HL-60/S4 treated with phorbol 12-myristate 13-acetate at 8.2 ng/mL for 4 days and 3 days (cell line): ENCODE measurements around the gene SPRYD7.
"Not testable (repeated sequence)": the region's sequence is repeated elsewhere in the genome, so short reads cannot be mapped to it uniquely, and the experiment has no call there.

ENCODE experiments used
- in situ Hi-C: fragments of 300-500 bp; cut with MboI; formaldehyde crosslinking; loops from 2 replicates; pipeline ENCODE4 v1.15.0; 2022; ENCODE audit warnings: low sequenced_read_pairs

Gene SPRYD7

DNA sequence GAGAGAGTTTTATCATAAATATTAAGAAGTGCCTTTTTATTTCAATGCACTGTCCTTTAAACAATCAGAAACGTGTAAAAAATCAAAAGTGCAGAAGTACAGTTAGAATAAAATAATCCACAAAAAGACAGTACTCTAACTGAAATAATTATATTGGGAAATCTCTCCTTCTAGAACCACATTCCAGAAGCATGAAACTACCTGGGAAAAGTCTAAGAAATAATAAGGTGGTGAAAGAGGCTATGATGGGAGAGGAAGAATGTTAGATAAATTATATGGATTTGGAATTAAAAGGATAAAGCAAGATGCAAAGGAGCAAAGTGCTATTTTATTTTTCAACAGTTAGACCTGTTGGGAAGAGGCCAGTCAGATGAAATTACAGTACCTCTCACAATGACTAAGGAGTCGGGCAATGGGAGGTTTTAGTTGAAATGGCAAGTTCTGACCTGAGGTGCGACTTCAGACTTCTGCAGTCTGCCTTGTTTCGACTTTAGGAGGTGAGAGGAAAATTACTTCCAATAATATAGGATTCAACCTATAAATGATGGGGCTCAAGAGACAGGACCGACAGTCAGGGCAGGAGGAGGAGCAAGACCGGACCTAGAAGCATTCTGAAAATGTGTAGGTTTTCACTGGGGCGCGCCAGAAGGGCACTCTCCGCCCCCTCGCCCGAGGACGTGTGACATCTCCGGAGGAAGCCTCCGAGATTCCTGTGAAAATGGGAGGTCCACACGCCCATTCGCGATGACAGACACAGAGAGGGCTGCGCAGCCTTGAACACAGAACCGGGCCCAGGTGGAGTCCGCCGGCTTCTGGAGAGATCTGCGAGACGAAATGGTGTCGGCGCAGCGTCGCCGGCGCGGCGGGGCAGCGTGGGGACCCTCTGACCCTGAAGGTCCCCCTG is 717 bp downstream of the SPRYD7 start:
- in situ Hi-C loops = no loop called here

DNA sequence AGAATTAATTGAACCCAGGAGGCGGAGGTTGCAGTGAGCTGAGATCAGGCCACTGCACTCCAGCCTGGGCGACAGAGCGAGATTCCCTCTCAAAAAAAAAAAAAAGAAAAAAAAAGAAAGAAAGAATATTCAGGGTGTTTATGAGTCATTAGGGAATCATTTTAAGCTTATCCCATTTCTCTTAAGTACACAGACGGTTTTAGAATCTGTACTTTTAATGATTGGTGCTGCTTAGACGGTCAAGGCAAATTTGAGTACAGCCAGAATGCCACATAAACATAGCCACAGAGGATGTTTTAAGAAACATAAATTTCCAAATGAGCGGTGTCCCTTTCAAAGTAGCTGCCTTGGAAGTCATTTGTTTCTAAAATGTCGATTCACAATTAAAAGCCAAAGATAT is 2.6 kb downstream of the SPRYD7 start:
- in situ Hi-C loops = no loop called here

DNA sequence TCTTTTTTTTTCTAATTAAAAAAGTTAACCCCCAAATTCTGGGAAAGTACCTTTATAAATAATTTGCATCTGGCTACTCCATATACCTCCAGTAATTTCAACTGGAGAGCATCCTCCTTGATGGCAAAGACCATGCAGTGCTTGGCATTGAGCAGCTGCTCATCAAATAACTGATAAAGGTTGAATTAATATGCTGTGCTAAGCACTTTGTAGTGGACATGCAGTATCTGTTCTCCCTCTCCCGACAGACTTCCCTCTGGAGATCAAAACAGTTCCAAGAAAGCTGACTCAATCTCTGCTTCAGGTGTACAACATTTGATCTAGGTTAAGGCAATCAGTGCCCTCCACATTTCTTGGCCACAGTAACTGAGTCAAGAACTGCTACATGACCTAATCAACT is 3.3 kb downstream of the SPRYD7 start:
- in situ Hi-C loops = no loop called here

DNA sequence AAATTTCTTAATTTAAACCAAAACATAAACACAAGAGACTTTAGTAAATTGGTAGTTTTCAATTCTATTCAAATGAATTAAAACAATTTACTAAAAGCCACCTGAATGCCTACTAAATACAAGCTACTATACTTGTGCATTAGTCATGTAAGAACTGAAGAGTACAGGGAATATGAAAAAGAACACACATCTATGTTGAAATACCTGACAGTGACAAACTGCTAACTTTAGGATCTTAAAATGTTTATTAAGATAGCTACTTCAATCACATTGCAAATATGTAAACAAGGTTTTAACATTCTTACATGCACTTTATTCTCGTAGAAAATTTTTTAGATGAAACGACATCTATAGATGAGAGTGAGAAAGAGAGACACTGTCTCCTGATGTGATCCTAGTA is 4.1 kb downstream of the SPRYD7 start:
- in situ Hi-C loops = no loop called here

DNA sequence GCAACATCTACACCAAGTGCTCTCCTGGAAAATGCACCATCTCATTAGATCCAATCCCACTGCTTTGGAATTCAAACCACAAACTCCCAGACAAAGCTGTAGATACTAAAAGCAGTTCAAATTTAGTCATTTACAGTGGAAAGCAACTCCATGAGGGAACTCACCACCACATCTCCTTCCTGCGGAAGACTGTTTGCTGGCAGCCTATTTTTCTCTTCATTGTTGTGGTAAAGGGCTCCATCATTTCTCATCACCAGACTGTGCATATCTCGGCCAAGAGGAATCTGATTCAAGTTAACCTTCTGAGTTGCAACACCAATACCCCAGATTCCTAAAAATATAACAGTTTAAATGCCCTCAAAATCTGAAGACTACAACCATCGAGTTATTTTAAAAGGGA is 8.4 kb downstream of the SPRYD7 start:
- in situ Hi-C loops = no loop called here

DNA sequence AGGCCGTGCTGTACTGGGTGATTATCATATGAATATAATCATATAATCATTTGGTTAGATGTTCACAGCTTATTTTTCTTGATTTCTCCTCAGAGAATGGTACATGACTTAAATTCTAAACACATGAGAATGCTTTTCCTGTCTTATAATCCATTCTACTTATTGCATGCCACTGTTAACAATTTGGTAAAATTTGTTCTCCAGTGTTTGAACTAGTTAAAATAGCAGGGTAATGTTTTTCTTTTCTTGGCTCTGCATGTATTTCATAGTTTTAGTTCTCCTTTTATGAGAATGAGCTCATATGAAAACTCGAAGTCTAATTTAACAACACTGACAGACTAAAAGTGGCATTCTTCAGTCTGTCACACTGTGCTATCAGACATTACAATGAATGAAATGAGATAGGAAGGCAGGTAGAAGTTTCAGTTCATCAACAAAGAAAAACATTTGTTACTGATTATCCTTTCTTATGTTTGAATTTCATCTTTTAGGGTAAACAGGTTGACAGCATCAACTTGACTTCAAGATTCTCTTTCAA is 10.2 kb downstream of the SPRYD7 start:
- in situ Hi-C loops = no loop called here

DNA sequence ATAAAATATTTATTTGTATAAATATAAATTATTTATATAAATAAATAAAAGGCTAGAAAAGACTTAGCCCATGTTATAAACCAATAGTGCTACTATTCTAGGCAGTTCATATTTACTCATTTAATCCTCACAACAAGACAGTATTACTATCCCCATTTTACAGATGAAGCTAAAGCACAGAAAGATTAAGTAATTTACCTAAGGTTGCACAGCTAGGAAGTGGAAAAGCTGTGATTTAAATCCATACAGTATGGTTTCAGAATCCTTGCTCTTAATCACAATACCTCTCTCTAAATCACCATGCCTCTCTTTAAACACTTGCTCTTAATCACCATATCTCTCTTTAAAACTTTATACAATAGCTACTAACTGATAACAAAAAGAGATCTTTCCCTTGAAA is 13.8 kb downstream of the SPRYD7 start:
- in situ Hi-C loops = no loop called here

DNA sequence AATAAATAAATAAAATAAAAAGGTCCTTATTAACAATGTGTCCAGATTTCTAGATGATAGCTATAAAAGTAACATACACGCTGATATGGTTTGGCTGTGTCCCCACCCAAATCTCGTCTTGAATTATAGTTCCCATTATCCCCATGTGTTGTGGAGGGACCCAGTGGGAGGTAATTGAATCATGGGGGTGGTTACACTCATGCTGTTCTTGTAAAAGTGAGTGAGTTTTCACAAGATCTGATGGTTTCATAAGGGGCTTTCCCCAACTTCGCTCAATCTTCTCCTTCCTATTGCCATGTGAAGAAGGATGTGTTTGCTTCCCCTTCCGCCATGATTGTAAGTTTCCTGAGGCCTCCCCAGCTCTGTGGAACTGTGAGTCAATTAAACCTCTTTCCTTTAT is 15.2 kb downstream of the SPRYD7 start:
- in situ Hi-C loops = not testable (repeated sequence)

DNA sequence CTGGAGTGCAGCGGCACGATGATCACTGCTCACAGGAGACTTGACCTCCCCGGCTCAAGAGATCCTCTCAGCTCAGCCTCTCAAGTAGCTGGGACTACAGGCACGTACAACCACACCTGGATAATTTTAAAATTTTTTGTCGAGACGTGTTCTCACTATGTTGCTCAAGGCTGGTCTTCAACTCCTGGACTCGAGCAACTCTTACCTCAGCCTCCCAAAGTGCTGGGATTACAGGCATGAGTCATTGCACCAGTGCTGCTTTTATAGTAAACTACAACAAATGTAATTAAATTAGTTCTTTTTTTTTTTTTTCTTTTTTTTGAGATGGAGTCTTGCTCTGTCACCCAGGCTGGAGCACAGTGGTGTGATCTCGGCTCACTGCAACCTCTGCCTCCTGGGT is 18.0 kb downstream of the SPRYD7 start:
- in situ Hi-C loops = not testable (repeated sequence)

DNA sequence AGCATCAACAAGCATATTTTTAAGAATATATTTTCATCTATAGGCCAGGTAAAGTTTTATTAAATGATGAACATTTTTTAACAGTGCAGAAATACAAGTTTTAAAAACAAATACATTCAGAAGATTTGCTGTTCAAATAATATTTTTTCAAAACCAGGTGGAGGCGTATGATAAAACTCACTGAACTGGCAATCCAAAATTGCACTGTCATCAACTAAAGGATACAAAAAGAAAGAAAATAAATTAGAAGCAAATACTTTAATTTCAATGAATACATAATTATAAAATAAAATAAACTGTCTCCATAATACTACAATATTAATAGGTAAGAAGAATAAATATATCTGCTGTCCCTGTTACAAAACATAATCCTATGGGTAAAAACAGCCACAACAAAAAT is 21.2 kb downstream of the SPRYD7 start:
- in situ Hi-C loops = no loop called here

DNA sequence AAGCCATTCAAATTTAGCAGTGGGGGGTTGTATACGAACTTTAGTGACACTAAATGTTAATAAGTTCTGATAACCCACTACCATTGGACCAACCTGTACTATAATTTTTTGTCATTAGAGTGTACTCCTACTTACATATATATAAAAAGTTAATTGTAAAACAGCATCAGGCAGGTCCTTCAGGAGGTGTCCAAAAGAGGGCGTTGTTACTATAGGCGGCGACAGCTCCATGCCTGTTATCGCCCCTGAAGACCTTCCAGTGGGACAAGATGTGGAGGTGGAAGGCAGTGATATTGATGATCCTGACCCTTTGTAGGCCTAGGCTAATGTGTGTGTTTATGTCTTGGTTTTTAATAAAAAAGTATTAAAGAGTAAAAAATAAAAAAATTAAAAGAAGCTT is 27.5 kb downstream of the SPRYD7 start:
- in situ Hi-C loops = no loop called here

DNA sequence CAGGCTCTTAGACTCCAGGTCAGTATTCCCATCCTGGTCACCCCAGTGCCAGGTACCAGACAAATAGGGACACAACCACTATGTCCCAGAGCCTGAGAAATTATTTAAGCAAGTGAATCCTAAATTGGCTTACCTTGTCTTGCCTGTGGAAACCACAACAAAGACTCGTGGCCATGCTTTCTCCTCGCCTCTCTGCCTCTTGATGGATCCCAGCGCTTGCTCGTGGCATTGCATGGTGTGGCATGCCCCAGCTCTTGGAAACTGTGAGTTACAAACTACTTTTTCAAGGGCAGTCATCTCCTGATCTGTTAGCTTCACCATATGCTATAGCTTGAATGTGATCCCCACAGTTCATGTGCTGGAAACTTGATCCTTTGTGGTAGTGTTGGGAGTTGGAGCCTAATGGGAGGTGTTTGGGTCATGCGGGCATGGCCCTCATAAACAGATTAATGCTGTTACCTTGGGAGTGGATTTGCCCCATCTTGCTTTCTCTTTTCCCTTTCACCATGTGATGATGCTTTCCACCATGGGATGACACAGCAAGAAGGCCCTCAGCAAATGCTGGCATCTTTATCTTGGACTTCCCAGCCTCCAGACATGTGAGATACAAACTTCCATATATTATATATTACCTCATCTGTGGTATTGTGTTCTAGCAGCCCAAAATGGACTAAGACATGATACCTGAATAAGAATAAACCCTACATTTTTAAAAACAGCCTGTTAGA is 31.2 kb downstream of the SPRYD7 start:
- in situ Hi-C loops = no loop called here

DNA sequence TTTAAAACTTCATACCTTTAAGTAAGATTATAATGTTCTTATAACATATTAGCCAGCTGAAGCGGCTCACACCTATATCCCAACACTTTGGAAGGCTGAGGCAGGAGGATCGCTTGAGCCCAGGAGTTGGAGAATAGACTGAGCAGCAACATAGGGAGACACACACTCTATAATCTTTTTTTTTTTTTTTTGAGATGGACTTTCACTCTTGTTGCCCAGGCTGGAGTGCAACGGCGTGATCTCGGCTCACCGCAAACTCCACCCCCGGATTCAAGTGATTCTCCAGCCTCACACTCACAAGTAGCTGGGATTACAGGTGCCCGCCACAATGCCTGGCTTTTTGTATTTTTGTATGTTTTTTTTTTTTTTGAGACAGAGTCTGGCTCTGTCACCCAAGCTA is 37.3 kb downstream of the SPRYD7 start:
- in situ Hi-C loops = no loop called here

DNA sequence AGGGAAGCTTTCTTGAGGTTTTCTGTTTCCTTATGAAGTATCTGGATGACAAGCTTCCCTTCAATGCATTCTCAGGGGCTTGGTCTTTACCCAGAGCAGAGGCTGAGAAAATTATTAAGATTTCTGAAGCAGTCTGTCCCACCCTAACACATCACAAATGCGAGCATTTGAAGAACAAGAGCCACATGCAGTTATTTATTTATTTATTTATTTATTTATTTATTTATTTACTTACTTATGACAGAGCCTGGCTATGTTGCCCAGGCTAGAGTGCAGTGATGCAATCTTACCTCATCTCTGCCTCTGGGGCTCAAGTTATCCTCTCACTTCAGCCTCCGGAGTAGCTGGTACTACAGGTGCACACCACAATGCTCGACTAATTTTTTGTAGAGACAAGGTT is 38.4 kb downstream of the SPRYD7 start:
- in situ Hi-C loops = no loop called here

DNA sequence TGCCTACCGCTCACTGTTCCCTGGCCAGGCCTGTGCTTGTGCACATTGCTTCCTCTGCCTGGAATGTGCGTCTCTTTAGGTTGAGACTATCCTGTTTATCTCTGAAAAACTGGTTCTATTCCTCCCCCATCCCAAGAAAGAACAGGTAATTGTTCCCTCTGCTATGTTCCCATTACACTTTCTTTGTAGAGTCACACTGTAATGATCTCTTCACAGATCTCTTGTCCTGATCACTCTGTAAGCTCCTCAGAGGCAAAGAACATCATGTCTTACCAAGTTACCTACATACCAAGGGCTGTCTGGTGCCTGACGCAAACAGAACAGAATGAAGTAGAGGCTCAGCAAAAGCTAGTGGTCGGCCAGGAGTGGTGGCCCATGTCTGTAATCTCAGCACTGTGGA is 40.3 kb downstream of the SPRYD7 start:
- in situ Hi-C loops = no loop called here

DNA sequence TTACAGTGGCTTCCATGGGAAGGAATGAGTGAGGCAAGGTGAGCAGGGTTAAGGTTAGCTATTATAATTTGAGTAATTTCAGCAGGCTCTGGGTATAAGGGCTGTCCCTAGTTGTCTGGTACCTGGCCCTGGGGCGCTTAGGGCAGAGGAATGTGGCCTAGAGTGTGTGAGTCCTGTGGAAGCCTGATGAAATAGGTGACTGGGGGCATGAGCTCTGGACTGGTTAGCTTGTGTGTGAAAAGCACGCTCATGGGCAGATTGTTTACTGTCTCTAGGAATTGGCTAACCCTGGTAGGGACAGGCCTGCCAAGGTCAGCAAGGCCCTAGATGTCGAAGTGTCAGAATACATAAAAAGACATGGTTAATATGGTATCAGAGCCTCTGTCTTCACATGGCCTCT is 42.5 kb downstream of the SPRYD7 start:
- in situ Hi-C loops = no loop called here

DNA sequence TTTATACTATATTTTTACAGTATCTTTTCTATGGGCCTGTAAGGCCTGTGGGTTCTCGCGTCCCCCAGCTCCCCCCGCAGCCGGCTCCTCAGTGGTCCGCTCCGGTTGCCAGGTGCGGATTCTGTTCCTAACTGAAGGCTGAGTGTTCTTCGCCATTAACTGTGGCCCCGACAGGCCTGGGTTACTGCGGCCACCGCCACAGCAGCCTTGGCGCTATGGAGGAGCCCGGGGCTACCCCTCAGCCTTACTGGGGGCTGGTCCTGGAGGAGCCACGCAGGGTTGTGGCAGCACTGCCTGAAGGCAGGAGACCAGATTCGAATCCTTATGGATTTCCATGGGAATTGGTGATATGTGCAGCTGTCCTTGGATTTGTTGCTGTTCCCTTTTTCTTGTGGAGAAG is 45.8 kb downstream of the SPRYD7 start:
- in situ Hi-C loops = no loop called here

DNA sequence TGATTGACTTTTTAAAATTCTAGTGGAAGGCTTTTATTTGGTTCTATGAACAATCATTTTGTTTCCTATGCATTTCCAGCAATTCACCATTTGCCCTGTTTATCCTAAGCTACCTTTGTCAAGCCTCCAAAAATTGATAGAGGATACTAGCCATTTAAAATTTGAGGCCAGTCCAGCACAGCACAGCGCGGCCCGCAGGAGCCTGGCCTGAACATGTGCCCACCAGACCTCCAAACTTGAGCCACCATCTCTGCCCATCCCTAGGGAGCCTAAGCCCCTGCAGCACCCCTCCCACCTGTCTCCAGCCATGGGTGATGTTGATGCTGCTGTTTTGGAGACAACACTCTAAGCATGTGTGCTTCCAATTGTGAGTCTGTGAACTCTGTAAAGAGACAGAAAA is 57.5 kb downstream of the SPRYD7 start:
- in situ Hi-C loops = no loop called here

DNA sequence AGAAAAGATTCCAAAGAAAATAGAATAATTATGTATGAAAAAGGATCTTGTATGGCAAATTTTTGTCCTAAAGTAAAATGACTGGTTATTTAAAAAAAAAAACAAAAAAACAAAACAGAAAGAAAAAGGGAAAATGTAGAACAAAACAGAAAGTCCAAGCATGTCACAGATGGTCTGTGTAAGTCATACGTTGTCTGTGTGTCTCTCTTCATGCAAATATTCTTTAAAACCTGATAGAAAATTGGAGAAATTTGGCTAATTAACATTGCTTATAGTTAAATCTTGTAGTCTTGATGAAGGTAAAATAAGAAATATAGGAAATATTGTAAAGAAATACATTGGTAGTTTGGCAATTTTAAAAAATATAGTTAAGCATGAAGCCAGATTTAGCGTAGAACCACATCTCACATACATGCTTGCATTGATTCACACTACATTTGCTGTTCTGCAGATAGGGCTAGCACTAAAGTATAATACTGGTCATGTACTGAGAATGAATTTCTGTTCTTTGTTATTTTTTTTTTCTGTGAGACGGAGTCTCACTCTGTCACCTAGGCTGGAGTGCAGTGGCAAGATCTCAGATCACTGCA is 58.4 kb downstream of the SPRYD7 start:
- in situ Hi-C loops = no loop called here

DNA sequence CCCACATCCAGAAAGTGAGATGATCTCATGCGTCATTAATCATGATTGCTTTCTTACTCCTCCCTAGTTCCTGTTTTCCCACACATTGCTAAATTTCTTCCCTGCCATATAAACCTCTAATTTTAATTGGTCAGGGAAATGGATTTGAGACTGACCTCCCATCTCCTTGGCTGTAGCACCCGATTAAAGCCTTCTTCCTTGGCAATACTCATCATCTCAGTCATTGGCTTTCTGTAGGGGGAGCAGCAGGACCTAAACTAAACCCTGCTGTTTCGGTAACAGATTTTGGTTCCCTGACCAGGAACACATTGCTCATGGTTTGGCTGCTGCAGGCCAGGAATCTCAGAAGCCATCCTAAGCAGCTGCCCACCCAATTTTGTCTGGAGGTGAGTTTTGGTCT is 61.7 kb downstream of the SPRYD7 start:
- in situ Hi-C loops = no loop called here

DNA sequence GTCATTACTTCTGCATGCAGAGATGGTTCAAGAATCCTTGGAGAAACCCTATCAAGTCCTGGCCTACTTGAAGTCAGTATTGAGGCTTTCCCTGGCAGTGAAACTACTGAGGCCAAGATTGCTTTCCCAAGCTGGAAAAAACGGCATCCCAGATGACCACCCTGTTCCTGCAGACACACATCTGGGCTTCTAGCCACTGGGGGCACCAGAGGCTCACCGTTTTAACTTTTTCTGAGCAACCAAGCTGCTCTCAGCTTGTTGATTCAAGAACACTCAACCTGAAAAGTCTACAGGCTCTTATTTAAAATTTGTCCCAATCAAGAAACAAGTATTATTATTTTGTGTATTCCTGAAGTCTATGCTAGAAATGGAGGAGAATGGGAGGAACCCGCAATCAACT is 66.6 kb downstream of the SPRYD7 start:
- in situ Hi-C loops = no loop called here

DNA sequence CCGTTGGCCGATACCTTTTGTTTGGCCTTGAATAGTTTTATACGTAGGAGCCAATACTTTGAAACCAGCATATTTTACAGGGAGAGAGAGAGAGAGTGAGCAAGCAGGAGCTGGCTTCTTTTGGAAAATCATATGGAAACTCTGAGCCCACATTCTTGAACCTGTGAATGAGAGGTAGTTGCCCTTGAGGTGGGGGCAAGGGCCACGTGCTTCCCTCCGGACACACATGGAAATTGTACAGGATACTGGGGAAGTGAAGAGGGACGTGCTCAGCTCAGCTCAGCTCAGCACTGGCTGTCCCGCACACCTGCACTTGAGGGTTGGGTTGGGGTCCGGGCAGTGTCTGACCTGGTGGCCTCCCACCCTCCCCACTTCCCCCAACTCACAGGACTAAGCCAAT is 68.3 kb downstream of the SPRYD7 start:
- in situ Hi-C loops = no loop called here
